Fibroblast of skin of scalp (primary cell): Measurements from ENCODE around the gene VCX2.
"Not testable (repeated sequence)": the region's sequence is repeated elsewhere in the genome, so short reads cannot be mapped to it uniquely, and the experiment has no call there.

Experiments used
- DNase-seq: peaks from one replicate; pipeline ENCODE4 v3.0.0-alpha.2; 2013

Gene VCX2

DNA sequence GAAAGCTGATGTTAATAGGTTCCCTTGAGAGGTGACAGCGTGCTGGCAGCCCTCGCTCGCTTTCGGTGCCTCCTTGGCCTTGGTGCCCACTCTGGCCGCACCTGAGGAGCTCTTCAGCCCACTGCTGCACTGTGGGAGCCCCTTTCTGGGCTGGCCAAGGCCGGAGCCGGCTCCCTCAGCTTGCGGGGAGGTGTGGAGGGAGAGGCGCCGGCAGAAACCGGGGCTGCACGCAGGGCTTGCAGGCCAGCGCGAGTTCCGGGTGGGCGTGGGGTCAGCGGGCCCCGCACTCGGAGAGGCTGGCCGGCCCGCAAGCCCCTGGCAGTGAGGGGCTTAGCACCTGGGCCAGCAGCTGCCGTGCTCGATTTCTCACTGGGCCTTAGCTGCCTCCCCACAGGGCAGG is 49.7 kb downstream of the VCX2 start:
- DNase-seq: not testable (repeated sequence)
